Adipocyte (in vitro differentiated cells): ENCODE results near the gene CYP3A5.
"Not testable (repeated sequence)": the region's sequence is repeated elsewhere in the genome, so short reads cannot be mapped to it uniquely, and the experiment has no call there.

Experiments
- DNase-seq: peaks from one replicate; pipeline ENCODE4 v3.0.0-alpha.2; 2015; ENCODE audit warnings: low read depth
- H3K27me3 ChIP-seq: replicated peaks from 2 replicates; pipeline ENCODE4 v1.7.0; 2013; ENCODE audit warnings: mild to moderate bottlenecking, low read length, moderate library complexity; ENCODE audit not compliant: control insufficient read depth, insufficient read depth
- H3K36me3 ChIP-seq: 2 replicates; pipeline ENCODE4 v1.7.0; 2013; ENCODE audit warnings: low read length, mild to moderate bottlenecking, moderate library complexity; ENCODE audit not compliant: control insufficient read depth, insufficient read depth, severe bottlenecking
- H3K4me1 ChIP-seq: 2 replicates; pipeline ENCODE4 v1.7.0; 2013; ENCODE audit warnings: mild to moderate bottlenecking, low read length, moderate library complexity; ENCODE audit not compliant: control insufficient read depth, insufficient read depth
- H3K4me3 ChIP-seq: 2 replicates; pipeline ENCODE4 v1.7.0; 2013; ENCODE audit warnings: mild to moderate bottlenecking, low read length, moderate library complexity
- H3K9ac ChIP-seq: 2 replicates; pipeline ENCODE4 v1.7.0; 2013; ENCODE audit warnings: mild to moderate bottlenecking, low read length, moderate library complexity
- H3K9me3 ChIP-seq: 2 replicates; pipeline ENCODE4 v1.7.0; 2013; ENCODE audit warnings: mild to moderate bottlenecking, low read length, moderate library complexity; ENCODE audit not compliant: control insufficient read depth

Gene CYP3A5

GRCh38 chr7:99698867-99699730 lies 19.3 kb upstream of the CYP3A5 start:
- H3K4me3 ChIP-seq, DNase-seq, H3K9me3 ChIP-seq, H3K27me3 ChIP-seq, H3K4me1 ChIP-seq, H3K9ac ChIP-seq, H3K36me3 ChIP-seq: not testable (repeated sequence)

GRCh38 chr7:99694912-99695304 lies 15.1 kb upstream of the CYP3A5 start:
- no peak overlapping the region for H3K4me3 ChIP-seq
- no peak for DNase-seq
- H3K4me1 ChIP-seq = peaks cover 4% of the 10 kb centered on the region
- no peak overlapping the region for H3K9ac ChIP-seq
- no peaks in the 10 kb centered on the region for H3K9me3 ChIP-seq
- no peaks in the 10 kb centered on the region for H3K27me3 ChIP-seq
- no peaks in the 10 kb centered on the region for H3K36me3 ChIP-seq

GRCh38 chr7:99694201-99694911 lies 14.6 kb upstream of the CYP3A5 start:
- Histone ChIP-seq H3K9ac (no peak overlapping the region), H3K4me1 (peaks cover 4% of the 10 kb centered on the region), H3K9me3 (no peaks in the 10 kb centered on the region), H3K36me3 (no peaks in the 10 kb centered on the region), H3K27me3 (no peaks in the 10 kb centered on the region), H3K4me3 (no peak overlapping the region)
- no peak for DNase-seq

GRCh38 chr7:99693427-99694200 lies 13.8 kb upstream of the CYP3A5 start:
- H3K4me1 ChIP-seq = peaks cover under 1% of the 10 kb centered on the region

GRCh38 chr7:99693100-99693426 lies 13.3 kb upstream of the CYP3A5 start:
- H3K4me3 ChIP-seq = no peak overlapping the region
- H3K27me3 ChIP-seq = no peaks in the 10 kb centered on the region
- DNase-seq = no peak
- no peaks in the 10 kb centered on the region for H3K36me3 ChIP-seq
- no peaks in the 10 kb centered on the region for H3K9me3 ChIP-seq
- no peaks in the 10 kb centered on the region for H3K4me1 ChIP-seq
- H3K9ac ChIP-seq = no peak overlapping the region

More at GRCh38 chr7:99693427-99694200, 13.8 kb upstream of the CYP3A5 start:
- Histone ChIP-seq H3K9ac (no peak overlapping the region), H3K36me3 (no peaks in the 10 kb centered on the region), H3K4me3 (no peak overlapping the region), H3K9me3 (no peaks in the 10 kb centered on the region), H3K27me3 (no peaks in the 10 kb centered on the region)
- no peak for DNase-seq

- DNase-seq, H3K36me3 ChIP-seq, H3K9me3 ChIP-seq, H3K4me1 ChIP-seq, H3K9ac ChIP-seq, H3K27me3 ChIP-seq, H3K4me3 ChIP-seq: not testable (repeated sequence)
Observed at GRCh38 chr7:99692563-99692962, 12.8 kb upstream of the CYP3A5 start.

GRCh38 chr7:99691658-99692057 lies 11.9 kb upstream of the CYP3A5 start:
- H3K4me1 ChIP-seq, H3K27me3 ChIP-seq, H3K9me3 ChIP-seq, H3K4me3 ChIP-seq, DNase-seq, H3K36me3 ChIP-seq, H3K9ac ChIP-seq: not testable (repeated sequence)

- DNase-seq, H3K9ac ChIP-seq, H3K27me3 ChIP-seq, H3K4me1 ChIP-seq, H3K4me3 ChIP-seq, H3K36me3 ChIP-seq, H3K9me3 ChIP-seq: not testable (repeated sequence)
Observed at GRCh38 chr7:99690918-99691317, 11.1 kb upstream of the CYP3A5 start.

- not testable (repeated sequence) for H3K4me3 ChIP-seq, H3K9ac ChIP-seq, H3K36me3 ChIP-seq, H3K27me3 ChIP-seq, H3K4me1 ChIP-seq, DNase-seq
- peaks cover 12% of the 10 kb centered on the region for H3K9me3 ChIP-seq
Observed at GRCh38 chr7:99685871-99686608, 6.2 kb upstream of the CYP3A5 start.

- Histone ChIP-seq H3K4me1 (no peaks in the 10 kb centered on the region), H3K9me3 (peaks cover 16% of the 10 kb centered on the region), H3K27me3 (no peaks in the 10 kb centered on the region), H3K36me3 (no peaks in the 10 kb centered on the region), H3K9ac (no peak overlapping the region), H3K4me3 (no peak overlapping the region)
- no peak for DNase-seq
Observed at GRCh38 chr7:99685129-99685758, 5.4 kb upstream of the CYP3A5 start.
